ENCODE measurements around the gene COL5A3.
"Not testable (repeated sequence)": the region's sequence is repeated elsewhere in the genome, so short reads cannot be mapped to it uniquely, and the experiment has no call there.

COL5A3 gene

DNA sequence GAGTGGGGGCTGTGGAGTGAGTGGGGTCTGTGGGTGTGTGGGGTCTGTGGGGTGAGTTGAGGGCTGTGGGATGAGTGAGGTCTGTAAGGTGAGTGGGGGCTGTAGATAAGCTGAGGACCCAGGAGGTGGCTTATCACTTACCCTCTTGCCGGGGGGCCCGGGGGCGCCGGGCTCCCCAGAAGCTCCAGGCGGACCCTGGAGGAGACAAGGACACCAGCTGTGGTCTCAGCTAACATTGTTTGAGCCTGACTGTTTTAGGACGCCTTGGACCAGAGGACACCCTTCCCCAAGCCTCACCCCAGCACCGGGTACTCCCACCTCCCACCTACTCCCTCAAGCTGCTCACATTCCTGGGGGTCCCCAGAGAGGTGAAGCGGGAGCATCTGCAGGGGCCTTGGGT lies 39.8 kb downstream of the COL5A3 start:
- FAIRE-seq, result no peak

DNA sequence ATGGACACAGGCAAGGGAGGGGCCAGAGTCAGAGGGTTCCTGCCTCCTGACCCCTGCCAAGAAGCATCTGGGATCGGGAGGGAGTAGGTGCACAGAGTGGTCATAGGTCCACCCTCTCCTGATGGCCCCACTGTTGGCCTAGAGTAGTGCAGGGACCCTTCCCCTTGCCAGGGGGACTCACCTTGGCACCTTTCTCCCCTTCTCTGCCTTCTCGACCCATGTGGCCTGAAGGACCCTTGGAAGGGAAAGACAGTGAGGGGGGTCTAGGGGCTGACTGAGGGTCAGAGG lies 40.7 kb downstream of the COL5A3 start:
- no peak for FAIRE-seq

DNA sequence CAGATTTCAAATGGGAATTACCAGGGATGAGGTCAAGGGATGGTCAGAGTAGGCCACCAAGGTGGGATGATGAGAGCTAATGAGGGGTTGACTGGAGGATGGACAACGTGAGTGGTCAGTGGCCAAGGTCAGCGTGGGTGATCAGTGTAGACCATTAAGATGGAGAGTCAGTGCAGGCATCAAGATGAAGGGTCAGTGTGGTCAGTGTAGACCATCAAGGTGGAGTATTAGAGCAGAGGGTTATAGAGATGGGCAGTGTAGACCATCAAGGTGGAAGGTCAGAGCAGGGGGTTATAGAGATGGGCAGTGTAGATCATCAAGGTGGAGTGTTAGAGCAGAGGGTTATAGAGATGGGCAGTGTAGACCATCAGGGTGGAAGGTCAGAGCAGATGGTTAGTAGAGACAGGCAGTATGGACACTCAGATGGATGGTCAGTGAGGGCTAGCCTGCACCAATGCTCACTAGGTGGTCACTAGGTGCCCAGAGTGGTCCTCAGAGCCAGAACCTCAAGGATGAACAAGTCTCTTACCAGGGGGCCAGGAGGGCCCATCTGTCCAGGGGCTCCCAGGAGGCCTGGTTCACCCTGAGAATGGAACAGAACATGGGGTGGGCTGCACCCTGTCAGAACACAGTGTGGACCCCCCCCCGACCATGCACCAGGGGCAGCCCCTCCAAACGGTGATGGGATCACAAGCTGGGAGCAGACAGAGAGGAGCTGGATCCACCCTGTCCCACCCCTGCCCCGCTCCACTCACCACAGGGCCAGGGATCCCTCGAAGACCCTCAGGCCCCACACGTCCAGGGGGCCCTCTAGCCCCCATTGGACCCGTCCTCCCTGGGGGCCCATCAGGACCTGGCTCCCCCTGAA lies 41.2 kb downstream of the COL5A3 start:
- FAIRE-seq, result no peak

DNA sequence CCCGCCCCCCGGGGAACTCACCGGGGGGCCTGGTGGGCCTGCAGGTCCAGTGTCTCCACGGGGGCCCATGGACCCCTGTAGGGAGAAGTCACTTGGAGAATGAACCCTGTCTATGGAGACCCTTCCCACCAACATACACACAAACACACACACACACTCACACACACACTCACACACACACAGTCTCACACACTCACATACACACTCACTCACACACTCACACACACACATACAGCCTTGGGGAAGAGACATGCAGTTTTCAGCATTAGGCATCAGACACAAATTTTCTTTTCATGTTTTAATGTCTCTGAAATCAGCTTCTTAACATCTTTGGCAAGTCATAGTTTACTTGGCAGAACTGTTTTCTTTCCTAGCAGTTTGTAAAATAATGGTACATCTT lies 43.0 kb downstream of the COL5A3 start:
- FAIRE-seq, result no peak

DNA sequence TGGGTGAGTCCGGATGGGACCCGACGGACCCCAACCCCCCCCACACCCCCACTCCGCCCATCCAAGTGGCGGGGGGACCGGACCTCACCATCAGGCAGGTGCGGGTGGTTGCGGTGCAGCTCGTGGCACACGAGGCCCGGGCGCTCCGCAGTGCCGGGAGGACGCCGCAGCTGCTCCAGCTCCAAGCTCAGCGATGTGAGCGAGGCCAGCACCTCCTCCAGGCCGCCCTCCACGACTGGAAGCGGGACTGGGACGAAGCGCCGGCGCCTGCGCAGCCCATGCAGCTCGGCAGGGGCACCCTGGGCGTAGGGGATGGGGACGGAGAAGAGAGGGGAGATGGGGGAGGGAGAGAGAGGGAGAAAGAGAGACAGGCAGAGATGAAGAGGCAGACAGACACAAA lies 43.9 kb downstream of the COL5A3 start:
- FAIRE-seq, result no peak

DNA sequence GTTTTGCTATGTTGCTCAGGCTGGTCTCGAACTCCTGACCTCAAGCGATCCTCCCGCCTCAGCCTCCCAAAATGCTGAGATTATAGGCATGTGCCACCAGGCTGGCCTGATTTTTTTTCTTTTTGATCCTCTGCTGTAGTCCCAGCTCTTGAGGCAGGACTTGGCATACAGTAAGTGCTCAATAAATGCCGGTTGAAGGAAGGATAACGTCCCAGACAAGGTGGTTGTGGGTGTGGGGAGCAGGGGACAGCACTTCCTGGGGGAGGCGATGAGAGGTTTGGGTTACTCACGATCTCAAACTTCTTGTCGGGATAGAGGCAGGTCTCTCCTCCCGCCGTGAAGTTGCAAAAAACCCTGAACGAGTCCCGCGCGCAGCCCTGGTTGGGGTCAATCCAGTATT lies 44.3 kb downstream of the COL5A3 start:
- FAIRE-seq, result no peak

DNA sequence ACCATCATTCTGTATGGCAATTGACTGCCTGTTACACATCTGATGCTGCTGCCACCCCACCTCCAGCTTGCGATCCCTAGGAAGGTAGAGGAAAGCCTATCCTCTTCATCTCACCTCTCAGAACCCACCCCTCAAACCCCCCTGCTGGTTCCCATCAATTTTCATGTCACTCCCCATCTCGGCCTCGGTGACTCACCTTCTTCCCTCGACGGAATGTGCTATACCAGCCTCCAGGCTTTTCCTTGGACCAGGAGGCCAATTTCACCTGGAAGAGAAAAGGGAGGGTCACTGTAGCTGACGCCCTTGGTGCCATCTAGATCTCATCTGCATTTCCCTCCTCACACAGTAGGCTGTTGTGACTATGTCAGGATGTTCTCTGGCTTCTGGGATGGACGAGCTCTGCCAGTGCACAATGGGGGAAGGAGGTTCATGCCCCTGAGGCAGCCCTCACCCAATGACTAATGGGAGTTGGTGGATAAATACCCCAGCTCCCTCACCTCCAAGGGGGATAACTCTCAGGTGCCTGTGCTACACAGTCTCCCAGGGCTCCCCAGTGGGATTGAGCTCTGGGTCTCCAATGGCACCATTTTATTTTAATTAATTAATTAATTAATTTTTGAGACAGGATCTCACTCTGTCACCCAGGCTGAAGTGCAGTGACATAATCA lies 47.5 kb downstream of the COL5A3 start:
- no peak for FAIRE-seq

DNA sequence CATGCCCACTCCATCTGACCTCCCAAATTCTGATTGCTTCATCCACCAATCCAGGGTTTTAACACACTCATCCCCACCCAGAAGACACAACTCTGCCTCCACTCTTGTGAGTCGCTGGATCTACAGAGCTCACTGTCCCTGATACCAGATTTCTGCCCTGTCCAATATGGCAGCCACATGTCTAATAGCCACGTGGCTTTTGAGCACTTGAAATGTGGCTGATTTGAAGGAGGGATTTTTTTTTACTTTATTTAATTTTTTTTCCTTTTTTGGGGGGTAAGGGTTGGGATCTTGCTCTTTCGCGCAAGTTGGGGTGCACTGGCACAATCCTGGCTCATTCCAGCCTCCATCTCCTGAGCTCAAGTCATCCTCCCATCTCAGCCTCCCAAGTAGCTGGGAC lies 49.2 kb downstream of the COL5A3 start:
- no peak for FAIRE-seq

DNA sequence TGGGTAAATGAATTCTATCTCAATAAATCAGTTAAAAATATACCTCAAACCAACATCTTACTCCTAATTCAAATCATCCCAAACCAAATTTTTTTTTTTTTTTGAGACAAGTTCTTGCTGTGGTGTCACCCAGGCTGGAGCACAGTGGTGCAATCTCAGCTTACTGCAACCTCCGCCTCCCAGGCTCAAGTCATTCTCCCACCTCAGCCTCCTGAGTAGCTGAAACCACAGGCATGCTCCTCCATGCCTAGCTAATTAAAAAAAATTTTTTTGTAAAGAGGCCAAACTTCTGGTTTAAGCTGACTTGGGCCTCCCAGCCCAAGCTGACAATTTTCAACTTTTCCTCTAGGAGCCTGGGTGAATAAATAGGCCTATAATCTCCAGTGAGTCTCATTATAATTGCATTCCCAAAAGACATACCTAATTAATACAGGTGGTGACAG lies 51.9 kb downstream of the COL5A3 start:
- no peak for FAIRE-seq

DNA sequence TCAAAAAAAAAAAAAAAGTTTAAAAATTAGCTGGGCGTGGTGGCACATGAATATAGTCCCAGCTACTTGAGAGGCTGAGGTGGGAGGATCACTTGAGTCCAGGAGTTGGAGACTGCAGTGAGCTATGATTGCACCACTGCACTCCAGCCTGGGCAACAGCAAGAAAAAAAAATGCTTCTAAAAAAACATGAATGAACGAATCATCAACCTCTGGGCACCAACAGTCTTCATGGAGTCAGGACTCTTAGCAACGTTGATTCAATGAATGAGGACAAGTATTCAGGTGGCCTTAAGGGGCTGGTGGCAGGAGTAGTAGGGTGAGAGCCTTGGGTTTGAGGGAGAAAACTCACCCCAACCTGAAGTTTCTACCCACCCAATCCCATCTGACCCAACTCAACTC lies 53.3 kb downstream of the COL5A3 start:
- FAIRE-seq, result no peak

DNA sequence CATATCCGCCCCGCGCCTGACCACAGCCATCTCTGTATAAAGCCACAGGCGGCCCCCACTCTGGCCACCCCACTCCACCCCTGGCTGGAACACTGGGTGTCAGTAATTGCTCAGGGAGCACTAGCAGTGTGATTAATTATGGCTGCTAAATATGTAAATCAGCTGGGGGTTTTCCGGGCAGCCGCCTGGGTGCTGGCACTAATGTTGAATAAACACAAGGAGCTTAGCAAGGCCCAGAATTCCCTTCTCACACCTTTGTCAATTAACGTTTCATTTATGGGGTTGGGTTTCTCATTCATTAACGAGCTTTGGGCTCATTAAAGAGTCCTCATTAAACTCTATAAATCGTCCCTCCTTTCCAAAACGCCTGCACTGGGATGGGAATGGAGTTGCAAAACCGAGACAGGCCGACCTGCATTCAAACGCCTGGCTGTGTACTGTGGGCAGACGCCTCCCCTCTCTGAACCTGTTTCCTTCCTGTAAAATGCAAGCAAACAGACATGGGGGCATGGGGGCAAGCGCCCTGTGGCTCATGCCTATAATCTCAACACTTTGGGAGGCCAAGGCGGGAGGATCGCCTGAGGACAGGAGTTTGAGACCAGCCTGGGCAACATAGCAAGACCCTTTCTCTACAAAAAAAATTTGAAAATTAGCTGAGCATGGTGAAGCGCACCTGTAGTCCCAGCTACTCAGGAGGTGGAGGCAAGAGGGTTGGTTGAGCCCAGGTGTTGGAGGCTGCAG lies 56.3 kb downstream of the COL5A3 start:
- no peak for FAIRE-seq

DNA sequence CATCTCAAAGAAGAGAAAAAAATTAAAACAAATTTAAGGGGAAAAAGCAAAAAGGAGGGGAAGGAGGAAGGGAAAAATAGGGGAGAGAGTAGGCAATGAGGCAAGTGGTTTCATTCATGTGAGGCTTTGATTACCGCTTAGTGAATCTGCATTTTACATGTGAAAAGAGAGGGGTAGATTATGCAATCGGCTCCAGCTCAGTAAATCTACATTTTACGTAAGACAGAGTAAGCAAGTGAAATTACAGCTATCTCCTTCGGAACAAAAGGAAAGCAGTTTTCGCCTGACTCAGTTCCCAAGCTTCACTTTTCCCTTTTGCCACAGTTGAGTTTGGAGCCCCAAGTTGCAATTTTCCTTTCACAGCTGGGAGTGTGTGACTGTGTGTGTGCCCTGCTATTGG lies 58.0 kb downstream of the COL5A3 start:
- FAIRE-seq, result no peak

DNA sequence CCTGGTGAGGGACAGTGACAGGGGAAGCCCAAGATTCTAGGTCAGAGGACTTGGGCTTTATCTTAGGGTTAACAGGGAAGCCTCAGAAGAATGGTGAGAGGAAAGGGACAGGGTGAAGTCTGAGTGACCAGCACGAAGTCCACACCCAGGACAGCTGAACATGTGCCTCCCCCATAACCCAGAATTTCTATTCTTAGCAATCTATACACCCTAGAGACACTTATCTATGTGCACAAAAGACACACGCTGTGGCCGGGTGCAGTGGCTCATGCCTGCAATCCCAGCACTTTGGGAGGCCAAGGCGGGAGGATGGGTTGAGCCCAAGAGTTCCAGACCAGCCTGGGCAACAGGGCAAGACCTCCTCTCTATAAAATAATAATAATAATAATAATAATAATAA lies 62.9 kb downstream of the COL5A3 start:
- FAIRE-seq, result no peak

DNA sequence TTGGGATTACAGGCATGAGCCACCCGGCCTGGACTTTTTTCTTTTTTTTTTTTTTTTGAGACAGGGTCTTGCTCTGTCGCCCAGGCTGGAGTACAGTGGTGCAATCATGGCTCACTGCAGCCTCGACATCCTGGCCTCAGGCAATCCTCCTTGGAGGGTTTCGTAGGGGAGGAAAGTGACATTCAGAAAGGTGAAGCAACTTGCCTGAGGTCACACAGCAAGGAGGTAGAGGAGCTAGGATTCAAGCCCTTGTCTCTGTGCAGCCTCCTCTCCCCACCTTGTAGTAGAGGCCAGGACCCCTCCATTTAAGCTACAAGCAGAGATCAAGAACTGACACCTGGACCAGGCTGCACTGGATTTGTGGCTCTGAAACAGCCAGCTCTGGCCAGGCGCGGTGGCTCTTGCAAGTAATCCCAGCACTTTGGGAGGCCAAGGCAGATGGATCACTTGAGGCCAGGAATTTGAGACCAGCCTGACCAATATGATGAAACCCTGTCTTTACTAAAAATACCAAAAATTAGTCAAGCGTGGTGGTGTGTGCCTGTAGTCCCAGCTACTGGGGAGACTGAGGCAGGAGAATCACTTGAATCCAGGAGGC lies 63.7 kb downstream of the COL5A3 start:
- FAIRE-seq, result not testable (repeated sequence)

DNA sequence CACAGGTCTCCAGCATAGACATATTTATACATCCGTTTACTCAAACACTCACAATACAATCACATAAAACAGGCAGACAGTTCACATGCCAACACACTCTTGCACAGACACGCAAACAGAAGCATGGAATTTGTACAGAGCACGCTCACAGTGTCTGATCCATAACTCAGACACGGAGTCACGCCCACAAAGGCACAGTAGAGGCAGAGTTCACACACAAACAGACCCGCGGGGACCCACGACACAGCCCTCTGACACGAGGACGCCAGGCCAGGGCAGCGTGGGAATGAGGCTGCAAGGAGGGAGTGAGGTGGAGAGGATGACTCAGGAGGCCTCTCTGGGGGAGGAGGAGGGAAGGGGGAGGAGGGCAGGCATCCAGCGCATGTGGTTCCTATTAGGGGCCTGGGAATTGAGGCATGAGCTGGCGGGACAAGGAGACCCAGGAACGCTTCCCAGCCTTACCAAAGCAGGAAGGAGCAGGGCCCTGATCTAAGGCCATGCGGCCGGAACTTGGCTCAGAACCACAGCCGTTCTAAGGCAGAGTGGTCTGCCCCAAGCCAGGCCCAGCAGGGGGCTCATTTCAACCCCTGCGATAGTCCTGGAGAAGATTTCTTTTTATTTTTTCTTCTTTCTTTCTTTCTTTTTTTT lies 64.9 kb downstream of the COL5A3 start:
- no peak for FAIRE-seq

DNA sequence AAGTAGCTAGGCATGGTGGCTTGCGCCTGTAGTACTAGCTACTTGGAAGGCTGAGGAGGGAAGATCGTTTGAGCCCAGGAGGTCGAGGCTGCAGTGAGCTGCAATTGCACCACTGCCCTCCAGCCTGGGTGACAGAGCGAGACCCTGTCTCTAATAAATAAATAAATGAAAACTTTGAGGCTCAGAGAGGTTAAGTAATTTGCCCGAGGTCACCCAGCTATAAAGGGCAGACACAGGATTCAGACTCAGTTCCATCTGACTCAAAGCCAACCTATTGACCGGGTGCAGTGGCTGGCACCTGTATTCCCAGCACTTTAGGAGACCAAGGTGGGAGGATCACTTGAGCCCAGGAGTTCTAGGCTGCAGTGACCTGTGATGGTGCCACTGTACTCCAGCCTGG lies 66.6 kb downstream of the COL5A3 start:
- no peak for FAIRE-seq

DNA sequence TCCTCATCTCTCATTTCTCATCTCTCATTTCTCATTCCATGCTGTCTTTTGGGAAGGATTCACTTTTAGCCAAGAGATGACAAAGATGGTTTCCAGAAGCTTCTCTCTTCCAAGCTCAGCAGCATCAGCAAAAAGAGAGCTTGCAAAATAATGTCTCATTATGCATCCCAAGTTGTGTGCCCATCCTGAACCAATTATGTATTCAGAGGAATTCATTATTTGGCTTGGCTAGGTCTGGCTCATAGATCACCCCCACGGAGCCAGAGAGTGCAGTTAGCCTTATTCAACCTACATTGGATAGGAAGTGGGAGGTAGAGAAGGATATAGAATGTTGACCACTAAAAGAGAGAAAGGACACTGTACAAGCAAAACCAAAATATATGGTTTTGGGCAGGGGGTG lies 68.6 kb downstream of the COL5A3 start:
- FAIRE-seq, result no peak

DNA sequence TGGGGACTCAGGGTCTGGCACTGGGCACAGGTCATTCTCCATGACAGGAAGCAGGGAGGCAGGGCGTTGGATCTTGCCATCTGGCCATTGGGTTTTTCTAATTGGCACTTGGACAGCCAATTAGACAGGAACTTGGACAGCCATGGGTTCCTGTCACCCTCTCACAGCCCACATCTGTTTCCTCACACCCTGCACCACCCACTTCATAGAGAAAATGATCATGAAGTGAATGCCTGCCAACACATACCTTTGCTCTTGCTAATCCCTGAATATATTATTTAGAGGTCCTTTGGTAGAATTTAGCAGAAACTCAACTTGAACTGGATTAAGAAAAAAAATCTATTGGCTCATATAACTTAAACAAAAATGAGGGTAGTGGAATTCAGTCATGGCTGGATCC lies 69.1 kb downstream of the COL5A3 start:
- FAIRE-seq, result no peak

DNA sequence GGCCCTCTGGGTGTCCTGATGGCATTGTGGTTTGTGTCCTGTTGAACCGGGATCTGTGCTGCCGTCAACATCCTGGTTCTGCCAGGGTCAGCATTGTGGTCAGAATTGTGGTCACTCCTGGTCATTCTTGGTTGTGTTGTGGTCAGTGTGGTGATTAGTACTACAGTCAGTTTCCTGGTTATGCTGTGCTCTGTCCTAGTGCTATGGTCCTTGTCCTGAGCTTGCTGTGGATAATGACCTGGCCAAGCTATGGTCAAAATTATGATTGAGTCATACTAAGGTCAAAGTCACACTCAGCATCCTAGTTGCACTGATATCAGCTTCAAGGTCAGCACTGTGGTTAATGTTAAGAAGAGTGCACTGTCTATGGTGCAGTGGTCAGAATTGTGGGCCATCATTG lies 69.5 kb downstream of the COL5A3 start:
- FAIRE-seq, result no peak

DNA sequence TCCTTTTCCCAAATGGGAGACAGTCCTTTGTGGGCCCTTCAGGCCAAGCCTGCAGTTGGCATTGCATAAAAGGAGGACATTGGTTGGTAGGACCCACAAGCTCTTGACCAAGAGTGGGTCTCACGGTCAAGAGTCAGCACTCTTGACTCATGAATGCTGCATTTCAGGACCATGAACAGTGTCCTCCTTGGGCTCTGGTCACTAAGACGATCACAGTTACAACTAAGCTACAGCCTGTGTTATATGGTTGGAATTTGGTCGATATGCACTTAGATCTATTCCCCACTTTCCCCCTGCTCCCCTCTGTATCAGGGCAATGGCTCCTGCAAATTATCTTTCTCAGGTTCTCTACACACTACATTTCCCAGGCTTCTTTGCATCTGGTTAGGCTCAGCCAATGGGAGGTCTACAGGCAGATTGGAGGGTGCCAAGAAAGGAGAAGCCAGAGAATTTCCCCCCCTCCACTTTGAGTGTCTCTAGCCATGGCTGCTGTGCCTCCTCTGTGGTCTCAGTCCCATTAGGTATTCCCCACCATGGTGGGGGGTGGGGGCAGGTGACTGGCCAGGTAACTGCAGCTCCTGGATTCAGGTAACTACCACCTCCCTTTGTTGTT lies 70.9 kb downstream of the COL5A3 start:
- no peak for FAIRE-seq

DNA sequence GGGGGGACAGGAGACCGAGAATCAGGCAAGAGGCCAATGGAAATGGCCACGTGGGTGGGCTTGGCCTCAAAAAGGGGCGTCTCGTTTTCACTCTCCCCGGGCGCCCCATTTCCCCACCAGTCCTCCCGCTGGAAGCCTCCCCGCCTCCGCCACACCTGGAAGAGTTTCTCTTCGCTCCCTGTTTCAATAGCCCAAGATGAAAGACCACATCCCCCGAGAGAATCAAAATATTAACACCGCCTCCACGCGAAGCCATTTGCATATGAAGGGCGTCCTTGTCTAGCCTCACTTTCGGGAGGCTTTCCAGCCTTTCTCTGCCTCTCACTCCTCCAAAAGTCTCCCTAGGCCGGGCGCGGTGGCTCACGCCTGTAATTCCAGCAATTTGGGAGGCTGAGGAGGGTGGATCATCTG lies 73.3 kb downstream of the COL5A3 start:
- no peak for FAIRE-seq

DNA sequence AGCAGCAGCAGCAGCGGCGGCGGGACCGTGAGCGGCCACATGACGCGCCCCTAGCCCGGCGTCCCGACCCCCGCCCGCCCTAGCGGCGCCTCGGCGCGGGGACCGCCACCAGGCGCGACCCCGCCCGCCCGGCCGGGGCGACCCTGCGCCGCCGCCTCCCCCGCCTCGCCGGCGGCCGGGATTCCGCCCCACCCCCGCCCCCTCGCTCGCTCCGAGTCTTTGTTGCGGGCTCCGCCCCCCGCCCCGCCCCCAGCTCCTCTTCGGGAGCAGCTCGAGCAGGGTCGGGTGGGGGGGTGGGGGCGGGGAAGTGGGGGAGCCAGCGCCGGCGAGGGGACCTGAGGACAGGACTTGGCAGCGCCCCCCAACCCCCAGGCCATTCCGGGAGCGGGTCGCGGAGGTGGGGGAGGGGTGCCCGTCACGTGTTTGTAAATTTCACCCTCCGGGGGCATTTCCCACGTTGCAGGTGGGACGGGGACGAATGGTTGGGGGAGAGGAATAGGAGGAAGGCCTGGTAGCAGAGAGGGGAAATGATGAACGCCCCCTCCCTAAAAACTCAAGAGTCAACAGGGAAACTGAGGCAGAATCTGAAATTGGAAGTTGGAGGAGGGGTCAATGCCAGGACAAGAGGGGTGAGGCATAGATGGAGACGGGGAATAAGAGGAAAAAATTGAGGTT lies 73.8 kb downstream of the COL5A3 start, which contains the start of gene OLFM2:
TSS of gene OLFM2 (minus strand) at position 190 of the 675 bp plus-strand sequence. CDS start at position 41, 149 bp downstream.
- no peak for FAIRE-seq

Measured in colon (tissue), 2 donors.